Stimulated activated CD8-positive, alpha-beta memory T cell treated with anti-CD3 and anti-CD28 coated beads, Interleukin-4, amount 100 ng/mL, for 4 hours (primary cell): ENCODE measurements around the gene SPDYE16.
"Not testable (repeated sequence)": the region's sequence is repeated elsewhere in the genome, so short reads cannot be mapped to it uniquely, and the experiment has no call there.

ENCODE experiments used
- DNase-seq, 2 donors: peaks; one replicate each; pipeline ENCODE4 v3.0.0-alpha.2; 2020; ENCODE audit warnings: low read depth in 2 of 2, low spot score in 1 of 2

SPDYE16 gene

DNA sequence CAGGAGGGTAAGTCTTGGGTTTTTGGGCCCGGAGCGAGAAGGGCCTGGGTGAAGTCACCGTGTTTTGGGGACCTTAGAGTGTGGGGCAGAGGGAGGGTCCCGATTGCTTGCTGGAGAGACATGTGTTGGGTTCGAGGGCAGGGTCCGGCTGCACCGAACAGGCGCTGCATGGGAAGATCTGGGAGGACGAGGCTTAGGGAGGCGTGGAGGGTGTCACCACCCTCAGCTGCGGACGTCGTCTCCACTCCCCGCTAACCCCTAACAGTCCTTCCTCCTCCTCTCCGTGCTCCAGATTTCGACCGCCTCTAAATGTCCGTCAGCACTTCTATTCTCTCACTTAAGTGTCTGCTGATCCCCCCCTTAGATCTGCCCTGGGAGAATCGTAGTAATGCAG, 6.8 kb upstream of the SPDYE16 start:
- DNase-seq = not testable (repeated sequence)

GRCh38 chr7:76549025-76549854, 6.1 kb upstream of the SPDYE16 start:
- peak; percentile 60 to 76 for DNase-seq

DNA sequence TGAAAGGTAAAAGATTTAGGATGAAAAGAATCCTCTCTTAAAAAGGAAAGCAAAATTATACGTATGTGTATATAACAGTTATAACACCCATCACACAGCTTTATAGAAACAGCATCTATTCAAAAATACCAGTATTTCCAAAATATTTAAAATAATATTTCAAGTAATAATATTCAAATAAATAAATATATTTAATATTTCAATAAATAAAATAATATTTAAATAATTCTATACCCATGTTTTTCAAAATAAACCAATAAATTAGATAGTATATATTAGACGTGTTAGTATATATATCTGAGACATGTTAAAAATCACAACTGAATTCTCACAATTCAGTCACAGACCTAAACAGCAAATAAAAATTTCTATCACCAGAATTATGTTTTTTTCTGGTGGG, 11.5 kb downstream of the SPDYE16 start:
- DNase-seq = not testable (repeated sequence)

DNA sequence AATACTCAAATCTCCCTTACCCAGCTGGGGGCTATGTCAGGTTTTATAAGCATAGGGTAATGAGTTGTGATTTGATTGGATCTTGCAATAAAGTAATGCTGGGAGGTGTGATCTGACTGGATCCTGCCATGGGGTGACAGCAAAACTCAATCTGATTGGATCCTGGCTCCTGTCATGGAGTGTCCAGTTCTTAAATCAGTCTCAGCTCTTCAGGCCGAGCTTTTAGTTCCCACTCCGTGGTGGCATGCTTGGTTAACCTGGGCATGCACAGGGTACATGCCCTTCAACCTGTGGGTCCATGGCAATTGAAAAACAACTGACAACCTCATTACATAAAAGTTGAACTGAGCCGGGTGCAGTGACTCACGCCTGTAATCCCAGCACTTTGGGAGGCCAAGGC, 16.9 kb downstream of the SPDYE16 start:
- not testable (repeated sequence) for DNase-seq

DNA sequence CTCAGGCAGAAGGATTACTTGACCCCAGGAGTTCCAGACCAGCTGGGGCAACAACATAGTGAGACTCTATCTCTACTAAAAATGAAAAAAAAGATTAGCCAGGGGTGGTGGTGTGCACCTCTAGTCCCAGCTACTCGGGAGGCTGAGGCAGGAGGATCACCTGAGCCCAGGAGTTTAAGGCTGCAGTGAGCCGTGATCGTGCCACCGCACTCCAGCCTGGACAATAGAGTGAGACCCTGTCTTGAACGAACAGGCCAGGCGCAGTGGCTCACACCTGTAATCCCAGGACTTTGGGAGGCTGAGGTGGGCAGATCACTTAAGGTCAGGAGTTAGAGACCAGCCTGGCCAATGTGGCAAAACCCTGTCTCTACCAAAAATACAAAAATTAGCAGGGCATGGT, 26.2 kb downstream of the SPDYE16 start:
- not testable (repeated sequence) for DNase-seq

DNA sequence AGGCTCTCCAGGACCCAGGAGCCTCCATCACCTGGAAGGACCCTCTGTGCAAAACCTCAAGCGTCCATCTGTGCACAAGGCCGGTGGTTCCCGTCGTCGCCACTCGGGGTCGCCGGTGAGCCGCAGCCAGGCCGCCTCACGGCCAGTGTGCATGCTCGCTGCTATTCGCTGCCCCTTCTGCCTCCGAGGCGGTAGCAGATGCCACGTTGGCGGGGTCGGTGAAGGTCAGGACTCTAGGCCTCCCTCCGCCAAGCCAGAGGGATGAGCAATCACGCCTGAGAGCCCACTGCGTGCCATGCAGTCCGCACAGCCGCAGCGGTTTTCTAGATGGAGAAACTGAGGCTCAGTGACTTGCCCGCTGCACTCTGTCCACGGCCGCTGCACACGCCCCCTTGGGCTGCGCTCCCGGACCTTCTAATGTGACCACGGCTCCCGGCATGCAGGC, 27.1 kb downstream of the SPDYE16 start:
- DNase-seq = no peak

DNA sequence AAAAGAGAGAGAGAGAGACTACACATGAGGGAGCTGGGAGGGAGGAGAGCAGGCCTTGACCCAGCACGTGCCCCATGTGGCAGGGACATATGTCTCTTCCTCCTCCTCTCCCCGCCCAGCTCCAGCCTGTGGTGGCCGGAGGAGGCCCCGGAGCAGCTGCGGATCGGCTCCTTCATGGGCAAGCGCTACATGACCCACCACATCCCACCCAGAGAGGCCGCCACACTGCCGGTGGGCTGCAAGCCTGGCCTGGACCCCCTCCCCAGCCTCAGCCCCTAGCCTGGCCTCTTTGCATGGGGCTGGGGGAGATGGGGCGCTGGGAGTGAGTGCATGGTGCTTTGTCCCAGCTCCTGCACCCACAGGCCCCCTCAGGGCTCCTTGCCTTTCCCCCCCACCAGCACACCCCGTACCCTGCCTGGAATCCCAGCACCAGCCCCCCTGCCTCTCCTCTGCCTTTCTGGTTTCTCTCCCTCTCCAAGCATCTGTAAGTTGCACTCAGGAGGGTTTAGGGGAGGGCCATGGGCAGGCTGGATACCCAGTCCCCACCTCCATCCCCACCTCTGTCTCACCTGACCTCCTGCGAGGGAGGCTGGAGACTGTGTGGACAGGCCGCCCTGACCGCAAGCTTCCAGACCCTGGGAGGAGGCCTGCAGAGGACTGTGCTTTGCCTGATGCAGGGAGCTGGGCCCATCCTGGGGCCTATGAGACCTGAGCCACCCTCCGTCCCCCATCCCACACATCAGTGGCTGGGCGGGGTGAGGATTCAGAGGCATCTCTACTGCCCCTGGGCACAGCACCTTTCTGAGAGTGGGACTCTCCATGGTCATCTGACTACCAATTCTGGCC, 27.9 kb downstream of the SPDYE16 start:
- no peak for DNase-seq

GRCh38 chr7:76513817-76514799, 29.0 kb downstream of the SPDYE16 start:
- no peak for DNase-seq

- no peak for DNase-seq
These were observed 29.9 kb downstream of the SPDYE16 start for GRCh38 chr7:76512941-76513816.

DNA sequence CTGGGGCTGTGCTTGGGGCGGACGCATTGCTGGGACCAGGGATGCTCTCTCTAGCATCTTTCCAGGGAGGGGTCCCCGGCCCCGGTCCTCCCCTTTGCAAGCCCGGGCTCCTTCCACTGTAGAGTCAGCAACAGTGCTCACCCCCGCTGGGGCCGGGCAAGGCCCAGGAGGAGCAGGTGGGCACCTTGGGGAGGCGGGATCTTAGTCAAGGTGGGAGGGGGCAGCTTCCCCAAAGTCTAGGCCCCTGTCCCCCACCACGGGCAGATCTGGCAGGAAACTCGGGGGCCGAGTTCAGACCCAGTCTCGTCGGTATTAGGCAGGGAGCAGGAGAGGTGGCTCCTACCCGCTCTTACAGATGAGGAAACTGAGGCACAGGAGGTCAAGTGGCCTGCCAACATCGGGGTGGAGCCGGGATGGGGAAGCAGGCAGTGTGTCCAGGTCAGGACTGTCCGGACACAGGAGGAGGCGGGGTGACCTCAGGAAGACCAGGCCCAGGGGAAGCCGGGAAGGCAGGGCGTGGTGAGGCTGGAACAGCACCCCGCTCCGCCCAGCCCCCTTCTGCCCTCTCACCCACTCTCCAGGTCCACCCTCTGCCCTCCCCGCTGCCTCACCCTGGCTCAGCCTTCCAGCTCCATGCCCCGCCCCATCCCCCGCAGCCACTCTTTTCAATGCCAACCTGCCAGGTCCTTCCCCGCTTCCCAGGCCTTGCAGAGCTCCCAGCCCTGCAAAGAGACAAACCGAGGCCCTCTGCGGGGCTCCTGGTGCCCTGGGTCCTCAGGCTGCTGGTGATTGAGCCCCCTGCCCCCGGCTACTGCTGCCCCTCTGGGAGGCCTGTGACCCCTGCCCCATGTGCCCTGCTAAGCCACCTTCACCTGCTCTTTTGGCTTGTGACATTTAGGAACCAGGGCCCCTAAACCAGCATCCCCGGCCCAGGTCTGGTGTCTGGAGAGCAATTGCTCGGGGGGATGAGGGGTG, 30.9 kb downstream of the SPDYE16 start:
- DNase-seq = not testable (repeated sequence)

DNA sequence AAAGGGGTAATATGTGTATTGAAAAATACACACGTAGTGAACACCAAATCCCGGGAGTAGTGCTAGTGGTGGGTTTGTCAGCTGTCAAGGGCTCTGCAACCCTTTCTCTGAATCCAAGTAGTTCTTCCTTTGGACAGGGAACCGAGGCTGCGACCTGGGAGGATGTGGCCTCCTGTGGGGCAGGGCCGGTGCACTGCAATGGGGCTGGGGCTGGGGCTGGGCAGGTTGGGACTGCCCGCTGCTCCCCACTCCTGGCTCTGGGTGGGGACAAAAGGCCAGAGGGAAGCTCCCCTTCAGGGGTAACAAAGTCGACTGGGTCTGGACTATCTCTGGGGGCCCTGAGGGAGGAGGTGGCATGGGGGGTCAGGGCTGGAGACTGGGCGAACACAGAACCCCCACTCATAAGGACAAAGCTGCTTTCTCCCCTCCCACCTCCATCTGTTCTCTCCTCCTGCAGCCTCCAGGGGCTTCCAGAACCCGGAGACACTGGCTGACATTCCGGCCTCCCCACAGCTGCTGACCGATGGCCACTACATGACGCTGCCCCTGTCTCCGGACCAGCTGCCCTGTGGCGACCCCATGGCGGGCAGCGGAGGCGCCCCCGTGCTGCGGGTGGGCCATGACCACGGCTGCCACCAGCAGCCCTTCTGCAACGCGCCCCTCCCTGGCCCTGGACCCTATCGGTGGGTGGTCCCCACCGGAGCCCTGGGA, 31.7 kb downstream of the SPDYE16 start:
- not testable (repeated sequence) for DNase-seq

- no peak for DNase-seq
These were observed 32.9 kb downstream of the SPDYE16 start, which contains the start of gene UPK3B for GRCh38 chr7:76509931-76510877. UPK3B (plus strand) TSS chr7:76510552; CDS start chr7:76510653, 101 bp downstream.

- DNase-seq = no peak
These were observed 35.2 kb downstream of the SPDYE16 start for GRCh38 chr7:76507723-76508406.

DNA sequence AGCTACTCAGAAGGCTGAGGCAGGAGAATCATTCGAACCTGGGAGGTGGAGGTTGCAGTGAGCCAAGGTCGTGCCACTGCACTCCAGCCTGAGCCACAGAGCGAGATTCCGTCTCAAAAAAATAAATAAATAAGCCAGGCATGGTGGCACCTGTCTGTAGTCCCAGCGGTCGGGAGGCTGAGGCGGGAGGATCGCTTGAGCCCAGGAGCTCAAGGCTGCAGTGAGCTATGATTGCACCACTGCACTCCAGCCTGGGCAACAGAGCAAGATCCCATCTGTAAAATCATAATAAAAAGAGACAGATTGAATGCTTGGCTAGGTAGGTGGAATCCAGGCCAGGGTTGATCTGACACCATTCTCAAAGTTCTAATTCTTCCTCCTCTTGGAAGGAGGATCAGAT, 36.5 kb downstream of the SPDYE16 start:
- not testable (repeated sequence) for DNase-seq

DNA sequence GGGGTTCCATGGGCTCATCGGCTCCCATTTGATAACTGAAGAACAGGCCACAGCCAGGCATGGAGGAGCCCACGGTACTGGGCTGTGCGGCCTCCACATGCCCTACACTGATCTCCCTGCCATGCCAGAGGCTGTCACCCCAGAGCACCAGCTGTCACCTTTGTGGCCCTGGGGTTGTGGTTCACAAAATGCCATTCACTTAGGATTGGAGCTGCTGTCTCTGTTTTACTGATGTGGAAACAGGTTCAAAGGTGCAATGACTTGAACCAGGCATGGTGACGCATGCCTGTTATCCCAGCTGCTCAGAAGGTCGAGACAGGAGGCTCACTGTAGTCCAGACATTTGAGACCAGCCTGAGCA, 37.0 kb downstream of the SPDYE16 start:
- DNase-seq = no peak
